Measurements from ENCODE around the gene TMPRSS3.
A peak's percentile ranks its signal among the peaks of the same experiment; 100 is the strongest.

The TMPRSS3 gene

GRCh38 chr21:42413093-42413492 lies 17.2 kb upstream of the TMPRSS3 start:
- TF ChIP-seq NFIC (IDR thresholded peaks at IDR 0.05) (no peak), EGR1 (IDR thresholded peaks at IDR 0.05) (no peak), YY1 (IDR thresholded peaks at IDR 0.05; ENCODE audit: low read depth) (no peak), TCF12 (IDR thresholded peaks at IDR 0.05; ENCODE audit: low read depth) (no peak), TEAD4 (IDR thresholded peaks at IDR 0.05) (no peak), FOXM1 (IDR thresholded peaks at IDR 0.05; ENCODE audit: borderline replicate concordance, low read depth) (no peak), RAD21 (IDR thresholded peaks at IDR 0.05; ENCODE audit: low read depth) (no peak), MAX (IDR thresholded peaks at IDR 0.05) (no peak), USF1 (IDR thresholded peaks at IDR 0.05) (no peak), TAF1 (IDR thresholded peaks at IDR 0.05; ENCODE audit: low read depth) (no peak), CEBPB (IDR thresholded peaks at IDR 0.05) (no peak), ZBTB7A (IDR thresholded peaks at IDR 0.05; ENCODE audit: low read depth) (no peak), EP300 (IDR thresholded peaks at IDR 0.05; ENCODE audit: borderline replicate concordance) (no peak), REST (IDR thresholded peaks at IDR 0.05; ENCODE audit: low read depth) (no peak), CREB1 (IDR thresholded peaks at IDR 0.05; ENCODE audit: low read depth) (no peak)

- TF ChIP-seq ZBTB7A (IDR thresholded peaks at IDR 0.05; ENCODE audit: low read depth), result no peak
- TF ChIP-seq CREB1 (IDR thresholded peaks at IDR 0.05; ENCODE audit: low read depth), result no peak
- no peak for TF ChIP-seq MAX (IDR thresholded peaks at IDR 0.05)
- no peak for TF ChIP-seq EP300 (IDR thresholded peaks at IDR 0.05; ENCODE audit: borderline replicate concordance)
- no peak for TF ChIP-seq EGR1 (IDR thresholded peaks at IDR 0.05)
- TF ChIP-seq RAD21 (IDR thresholded peaks at IDR 0.05; ENCODE audit: low read depth), result no peak
- no peak for TF ChIP-seq REST (IDR thresholded peaks at IDR 0.05; ENCODE audit: low read depth)
- no peak for TF ChIP-seq FOXM1 (IDR thresholded peaks at IDR 0.05; ENCODE audit: borderline replicate concordance, low read depth)
- TF ChIP-seq USF1 (IDR thresholded peaks at IDR 0.05), result no peak
- TF ChIP-seq CEBPB (IDR thresholded peaks at IDR 0.05), result no peak
- TF ChIP-seq TAF1 (IDR thresholded peaks at IDR 0.05; ENCODE audit: low read depth), result no peak
- no peak for TF ChIP-seq NFIC (IDR thresholded peaks at IDR 0.05)
- no peak for TF ChIP-seq YY1 (IDR thresholded peaks at IDR 0.05; ENCODE audit: low read depth)
- no peak for TF ChIP-seq TCF12 (IDR thresholded peaks at IDR 0.05; ENCODE audit: low read depth)
Measured at GRCh38 chr21:42412636-42412933, 16.7 kb upstream of the TMPRSS3 start.

- TF ChIP-seq USF1 (IDR thresholded peaks at IDR 0.05) (no peak), TEAD4 (IDR thresholded peaks at IDR 0.05) (no peak), YY1 (IDR thresholded peaks at IDR 0.05; ENCODE audit: low read depth) (no peak), FOXM1 (IDR thresholded peaks at IDR 0.05; ENCODE audit: borderline replicate concordance, low read depth) (no peak), NFIC (IDR thresholded peaks at IDR 0.05) (no peak), CEBPB (IDR thresholded peaks at IDR 0.05) (no peak)
Measured at GRCh38 chr21:42411891-42412635, 16.2 kb upstream of the TMPRSS3 start.

GRCh38 chr21:42411197-42411869 lies 15.5 kb upstream of the TMPRSS3 start:
- peak; percentile 15; the same call in 1 of the 2 replicates for TF ChIP-seq RAD21 (IDR thresholded peaks at IDR 0.05; ENCODE audit: low read depth)
- no peak for TF ChIP-seq CEBPB (IDR thresholded peaks at IDR 0.05)

- no peak for TF ChIP-seq MAX (IDR thresholded peaks at IDR 0.05)
- no peak for TF ChIP-seq NFIC (IDR thresholded peaks at IDR 0.05)
- no peak for TF ChIP-seq TCF12 (IDR thresholded peaks at IDR 0.05; ENCODE audit: low read depth)
- no peak for TF ChIP-seq EGR1 (IDR thresholded peaks at IDR 0.05)
- TF ChIP-seq USF1 (IDR thresholded peaks at IDR 0.05), result no peak
- TF ChIP-seq ZBTB7A (IDR thresholded peaks at IDR 0.05; ENCODE audit: low read depth), result no peak
Measured at GRCh38 chr21:42409366-42409765, 13.5 kb upstream of the TMPRSS3 start.

Measured in Ishikawa (cell line).